ENCODE results near the gene JAZF1. TPM values are rescaled to one million over a fixed set of nuclear protein-coding genes. Genes with fewer than 3 reads are reported as not detected.

The JAZF1 gene
- total and polyA plus RNA-seq, 2 of the 4 experiments (the other 2 are of a cell fraction) = 8.4 to 10.5 TPM

DNA sequence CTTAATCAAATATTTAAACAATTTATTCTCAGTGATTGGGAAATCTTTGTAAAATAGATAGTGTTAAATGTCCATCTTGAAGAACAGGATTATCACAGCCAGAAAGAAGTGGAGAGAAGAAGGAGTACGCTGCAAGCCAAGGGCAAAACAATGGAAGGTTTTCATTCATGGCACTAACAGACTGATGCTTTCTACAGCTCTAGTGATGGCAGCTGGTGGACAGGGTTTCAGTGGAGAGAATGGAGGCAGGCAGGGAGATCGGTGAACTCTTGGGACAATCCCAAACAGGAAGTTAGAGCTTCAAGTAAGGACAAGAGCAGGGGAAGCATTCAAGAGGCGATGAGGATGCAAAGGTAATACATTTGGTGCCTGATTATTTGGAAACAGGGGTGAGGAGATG is 207.0 kb downstream of the JAZF1 start:
- no peak overlapping the region for H3K9ac ChIP-seq (ENCODE audit: low read depth, low read length)
- no peak overlapping the region for H2BK15ac ChIP-seq (ENCODE audit: low read depth, low read length)
- DNase-seq = no peak
- WGBS, 2 experiments (ENCODE audit: extremely low coverage in 2 of 2, insufficient read length in 1 of 2) = no CpG with 5 or more reads among the region's 3 CpGs
- peaks cover 8% of the 10 kb centered on the region for H3K9me1 ChIP-seq (ENCODE audit: insufficient read depth, low read length)
- H4K8ac ChIP-seq (ENCODE audit: low read depth in 2 of 2, low read length in 2 of 2) = no peak overlapping the region
- no peak overlapping the region for H3K4me2 ChIP-seq (ENCODE audit: low read depth, low read length)
- H3K4me3 ChIP-seq (ENCODE audit: insufficient read depth, low read depth, low read length) = no peak overlapping the region
- H3K27ac ChIP-seq (ENCODE audit: insufficient read depth, low read length) = no peak overlapping the region
- no peak overlapping the region for H2AK9ac ChIP-seq (replicated peaks; ENCODE audit: low read depth, low read length, poor library complexity)
- no peak overlapping the region for H4K91ac ChIP-seq (ENCODE audit: insufficient read depth, low read depth, low read length)
- H2BK20ac ChIP-seq (ENCODE audit: low read depth, low read length) = no peak overlapping the region
- H3K9me3 ChIP-seq (ENCODE audit: control insufficient read depth, insufficient read depth, low read length) = no peaks in the 10 kb centered on the region
- no peak overlapping the region for H3K18ac ChIP-seq (ENCODE audit: low read depth, low read length)
- H3K23ac ChIP-seq (ENCODE audit: low read depth, low read length) = 0 out of 2 replicates have a peak overlapping the region, but pooled peaks have one; percentile 32
- no peak overlapping the region for H3K14ac ChIP-seq (replicated peaks; ENCODE audit: low read depth, low read length)
- no peak overlapping the region for H2AK5ac ChIP-seq (ENCODE audit: low read depth, low read length)
- H3K56ac ChIP-seq (ENCODE audit: extremely low read depth, insufficient read depth, low read length) = no peak overlapping the region
- peaks cover 16 to 40% of the 10 kb centered on the region in 2 experiments; a peak in 3 of 4 replicates for H3K79me1 ChIP-seq (ENCODE audit: low read depth in 1 of 2, low read length in 2 of 2)
- no peak overlapping the region for H4K5ac ChIP-seq (ENCODE audit: low read depth, low read length)
- no peak overlapping the region for H2BK5ac ChIP-seq (ENCODE audit: low read depth, low read length, poor library complexity, severe bottlenecking)
- no peaks in the 10 kb centered on the region for H3K27me3 ChIP-seq (ENCODE audit: control insufficient read depth, insufficient read depth, low read length)
- in situ Hi-C loops (cut with MboI; ENCODE audit: low sequenced_read_pairs) (no loop called here), dilution Hi-C loops (cut with HindIII; ENCODE audit: low sequenced_read_pairs, unreplicated experiment) (no loop called here), intact Hi-C loops (cut with micrococcal nuclease) (no loop called here)
- peaks cover 13% of the 10 kb centered on the region; the same call in 1 of the 2 replicates for H4K20me1 ChIP-seq (ENCODE audit: insufficient read depth, low read length)
- TF ChIP-seq POLR2A (IDR thresholded peaks at IDR 0.05; ENCODE audit: low read depth, low read length) (no peak), CHD1 (IDR thresholded peaks at IDR 0.05; ENCODE audit: low read depth, low read length) (no peak), MAZ (IDR thresholded peaks at IDR 0.05; ENCODE audit: borderline replicate concordance, low read depth, low read length) (no peak), RAD21 (IDR thresholded peaks at IDR 0.05; ENCODE audit: low read length) (no peak), CEBPB (IDR thresholded peaks at IDR 0.05; ENCODE audit: low read depth, low read length) (no peak), RFX5 (IDR thresholded peaks at IDR 0.05; ENCODE audit: low read depth, low read length) (no peak), SMC3 (IDR thresholded peaks at IDR 0.05; ENCODE audit: low read depth, low read length) (no peak), RCOR1 (IDR thresholded peaks at IDR 0.05; ENCODE audit: insufficient replicate concordance, low read length) (no peak)
- TF ChIP-seq, protein P1, sequence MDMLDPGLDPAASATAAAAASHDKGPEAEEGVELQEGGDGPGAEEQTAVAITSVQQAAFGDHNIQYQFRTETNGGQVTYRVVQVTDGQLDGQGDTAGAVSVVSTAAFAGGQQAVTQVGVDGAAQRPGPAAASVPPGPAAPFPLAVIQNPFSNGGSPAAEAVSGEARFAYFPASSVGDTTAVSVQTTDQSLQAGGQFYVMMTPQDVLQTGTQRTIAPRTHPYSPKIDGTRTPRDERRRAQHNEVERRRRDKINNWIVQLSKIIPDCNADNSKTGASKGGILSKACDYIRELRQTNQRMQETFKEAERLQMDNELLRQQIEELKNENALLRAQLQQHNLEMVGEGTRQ (IDR thresholded peaks at IDR 0.05; ENCODE audit: low read depth, low read length) = no peak
- TF ChIP-seq, protein P2, sequence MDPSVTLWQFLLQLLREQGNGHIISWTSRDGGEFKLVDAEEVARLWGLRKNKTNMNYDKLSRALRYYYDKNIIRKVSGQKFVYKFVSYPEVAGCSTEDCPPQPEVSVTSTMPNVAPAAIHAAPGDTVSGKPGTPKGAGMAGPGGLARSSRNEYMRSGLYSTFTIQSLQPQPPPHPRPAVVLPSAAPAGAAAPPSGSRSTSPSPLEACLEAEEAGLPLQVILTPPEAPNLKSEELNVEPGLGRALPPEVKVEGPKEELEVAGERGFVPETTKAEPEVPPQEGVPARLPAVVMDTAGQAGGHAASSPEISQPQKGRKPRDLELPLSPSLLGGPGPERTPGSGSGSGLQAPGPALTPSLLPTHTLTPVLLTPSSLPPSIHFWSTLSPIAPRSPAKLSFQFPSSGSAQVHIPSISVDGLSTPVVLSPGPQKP (IDR thresholded peaks at IDR 0.05; ENCODE audit: borderline replicate concordance, low read depth, low read length) = no peak
- TF ChIP-seq, protein P3, sequence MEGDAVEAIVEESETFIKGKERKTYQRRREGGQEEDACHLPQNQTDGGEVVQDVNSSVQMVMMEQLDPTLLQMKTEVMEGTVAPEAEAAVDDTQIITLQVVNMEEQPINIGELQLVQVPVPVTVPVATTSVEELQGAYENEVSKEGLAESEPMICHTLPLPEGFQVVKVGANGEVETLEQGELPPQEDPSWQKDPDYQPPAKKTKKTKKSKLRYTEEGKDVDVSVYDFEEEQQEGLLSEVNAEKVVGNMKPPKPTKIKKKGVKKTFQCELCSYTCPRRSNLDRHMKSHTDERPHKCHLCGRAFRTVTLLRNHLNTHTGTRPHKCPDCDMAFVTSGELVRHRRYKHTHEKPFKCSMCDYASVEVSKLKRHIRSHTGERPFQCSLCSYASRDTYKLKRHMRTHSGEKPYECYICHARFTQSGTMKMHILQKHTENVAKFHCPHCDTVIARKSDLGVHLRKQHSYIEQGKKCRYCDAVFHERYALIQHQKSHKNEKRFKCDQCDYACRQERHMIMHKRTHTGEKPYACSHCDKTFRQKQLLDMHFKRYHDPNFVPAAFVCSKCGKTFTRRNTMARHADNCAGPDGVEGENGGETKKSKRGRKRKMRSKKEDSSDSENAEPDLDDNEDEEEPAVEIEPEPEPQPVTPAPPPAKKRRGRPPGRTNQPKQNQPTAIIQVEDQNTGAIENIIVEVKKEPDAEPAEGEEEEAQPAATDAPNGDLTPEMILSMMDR (conservative IDR thresholded peaks at IDR 0.05; ENCODE audit: low read depth, low read length) = no peak
- no peak overlapping the region for H3K4ac ChIP-seq (ENCODE audit: low read depth, low read length)
- ChIA-PET CTCF (no interaction called here), POLR2A (ENCODE audit: unreplicated experiment) (no interaction called here)
- peaks cover 2% of the 10 kb centered on the region; the same call in 1 of the 2 replicates for H3K36me3 ChIP-seq (ENCODE audit: control insufficient read depth, insufficient read depth, low read length)
- H2AFZ ChIP-seq (replicated peaks; ENCODE audit: low read length, poor library complexity) = no peak overlapping the region
- BruUV-seq (replicated peaks) = no TSS peak
- no peak for ATAC-seq (ENCODE audit: low read depth)
- H2BK120ac ChIP-seq (ENCODE audit: low read depth, low read length) = no peak overlapping the region
- H3K4me1 ChIP-seq (ENCODE audit: control insufficient read depth, insufficient read depth, low read length) = no peaks in the 10 kb centered on the region

All from IMR-90 (cell line).